Lung (tissue), 12 donors: ENCODE measurements around the gene EPB41L5. TPM values are rescaled to one million over a fixed set of nuclear protein-coding genes. Genes with fewer than 3 reads are reported as not detected.

Source experiments
- ATAC-seq: fragments of 200-7000 bp; cut with Tn5 transposase; one replicate; pipeline ENCODE4 v1.9.1; 2020; ENCODE audit warnings: moderate number of reproducible peaks; ENCODE audit not compliant: insufficient read depth, low FRiP score
- DNase-seq, 3 donors: peaks; one replicate each; pipeline ENCODE4 v3.0.0-alpha.2; 2013 to 2017
- H3K27ac ChIP-seq, 2 donors: one replicate each; pipeline ENCODE4 v1.5.1; 2013; ENCODE audit warnings: mild to moderate bottlenecking in 2 of 2, moderate library complexity in 2 of 2, control low read depth in 1 of 2, inconsistent platforms in 1 of 2, low read depth in 1 of 2, low read length in 1 of 2
- H3K27me3 ChIP-seq, 3 donors: one replicate each; pipeline ENCODE4 v1.5.1; 2013; ENCODE audit warnings: low read length in 2 of 3; ENCODE audit not compliant: control insufficient read depth in 3 of 3, insufficient read depth in 3 of 3
- H3K36me3 ChIP-seq, 4 donors: one replicate each; pipeline ENCODE4 v1.5.1; 2013; ENCODE audit warnings: low read length in 4 of 4, mild to moderate bottlenecking in 1 of 4, moderate library complexity in 1 of 4; ENCODE audit not compliant: control insufficient read depth in 4 of 4, insufficient read depth in 4 of 4
- H3K4me1 ChIP-seq, 5 donors: one replicate each; pipeline ENCODE4 v1.5.1; 2013; ENCODE audit warnings: low read length in 5 of 5, mild to moderate bottlenecking in 2 of 5, moderate library complexity in 1 of 5; ENCODE audit not compliant: control insufficient read depth in 5 of 5, insufficient read depth in 5 of 5
- H3K4me3 ChIP-seq: one replicate; pipeline ENCODE4 v1.5.1; 2013; ENCODE audit warnings: mild to moderate bottlenecking, control low read depth, moderate library complexity
- H3K9ac ChIP-seq, 2 donors: one replicate each; pipeline ENCODE4 v1.5.1; 2013; ENCODE audit warnings: low read length in 2 of 2, control low read depth in 1 of 2; ENCODE audit not compliant: insufficient read depth in 1 of 2
- H3K9me3 ChIP-seq, 4 donors: one replicate each; pipeline ENCODE4 v1.5.1; 2013; ENCODE audit warnings: low read length in 3 of 4, mild to moderate bottlenecking in 1 of 4, moderate library complexity in 1 of 4; ENCODE audit not compliant: control insufficient read depth in 4 of 4, insufficient read depth in 3 of 4
- CTCF ChIP-seq: IDR thresholded peaks from 2 replicates; pipeline ENCODE4 v1.5.1; 2012; ENCODE audit warnings: mild to moderate bottlenecking; ENCODE audit errors: control extremely low read depth, extremely low read depth
- WGBS, 2 donors: extraction: QIAGEN DNeasy Blood & Tissue Kit; methylation state at CpG; one replicate each; pipeline ENCODE4 v1.1.7; 2013; 5-methylcytosine and 5-hydroxymethylcytosine counted together
- polyA plus RNA-seq, 2 donors: library from polyadenylated mRNA; stranded (reverse); fragments of 200-250 nt; gene quantifications; one replicate each; pipeline ENCODE4 v1.2.1, GENCODE V29; 2013
- total RNA-seq, 2 donors: library from RNA; depleted of rRNA in 1 of 2; stranded (reverse); fragments of >200 nt in 1 of 2; gene quantifications; one replicate each; pipeline ENCODE4 v1.2.1, GENCODE V29; 2014 to 2021
- donor health status: control.
- donor health status: control.
- donor health status: Bipolar disorder and iron deficiency.
- donor health status: healthy.
- donor health status: DM: yes; HTN: yes; CAD: no.

Gene EPB41L5
- total and polyA plus RNA-seq, 4 donors, result 14.7 to 101 (median 31.3) TPM

DNA sequence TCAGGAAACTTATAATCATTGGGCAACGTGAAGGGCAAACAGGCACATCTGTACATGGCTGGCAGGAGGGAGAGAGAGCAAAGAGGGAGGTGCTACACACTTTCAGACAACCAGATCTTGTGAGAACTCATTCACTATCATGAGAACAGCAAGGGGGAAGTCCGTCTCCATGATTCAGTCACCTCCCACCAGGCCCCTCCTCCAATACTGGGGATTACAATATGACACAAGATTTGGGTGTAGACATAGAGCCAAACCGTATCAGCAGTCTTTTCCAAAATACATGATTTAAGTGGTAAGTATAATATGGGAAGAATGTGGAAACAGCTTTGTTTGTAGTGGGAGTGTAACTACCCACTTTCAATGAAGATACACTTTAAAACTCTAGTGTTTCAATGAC, 65.0 kb downstream of the EPB41L5 start:
- no peak for TF ChIP-seq CTCF
- Histone ChIP-seq H3K4me3 (no peak overlapping the region), H3K36me3 (peaks cover 0 to 10% (median 6%) of the 10 kb centered on the region in 4 donors), H3K9ac (no peak overlapping the region), H3K27ac (no peak overlapping the region), H3K27me3 (no peaks in the 10 kb centered on the region), H3K9me3 (no peaks in the 10 kb centered on the region), H3K4me1 (peaks cover 0 to 6% (median 0%) of the 10 kb centered on the region in 5 donors)
- WGBS, 2 donors, result 66 to 71% methylated on average over 3 of the region's 3 CpGs
- DNase-seq, result no peak
- no peak for ATAC-seq

DNA sequence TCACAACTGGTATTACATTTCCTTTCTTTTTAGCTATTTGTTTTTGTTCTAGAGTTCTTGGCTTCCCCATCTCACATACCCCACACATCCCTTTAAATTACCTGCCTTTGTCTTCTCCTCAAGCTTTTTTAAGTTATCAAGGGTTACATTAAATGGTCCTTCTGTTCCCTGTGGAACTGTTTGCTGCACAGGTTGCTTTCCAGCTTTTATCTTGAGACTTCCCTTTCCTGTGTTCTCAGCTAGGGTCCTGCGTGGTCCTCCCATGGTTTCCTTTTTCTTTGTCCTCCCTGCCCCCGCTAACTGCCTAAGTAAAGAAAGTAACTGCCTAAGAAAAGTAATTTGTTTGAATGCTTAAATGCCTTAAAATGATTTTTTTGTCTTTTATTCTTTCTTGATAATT, 66.8 kb downstream of the EPB41L5 start:
- H3K9me3 ChIP-seq, result no peaks in the 10 kb centered on the region
- ATAC-seq (no peak), DNase-seq (no peak)
- peaks cover 0 to 6% (median 0%) of the 10 kb centered on the region in 5 donors for H3K4me1 ChIP-seq
- H3K27ac ChIP-seq, result no peak overlapping the region
- WGBS, 2 donors, result 60 to 65% methylated on average over 2 of the region's 2 CpGs
- no peak overlapping the region for H3K9ac ChIP-seq
- TF ChIP-seq CTCF, result no peak
- peaks cover 0 to 11% (median 6%) of the 10 kb centered on the region in 4 donors for H3K36me3 ChIP-seq
- H3K4me3 ChIP-seq, result no peak overlapping the region
- H3K27me3 ChIP-seq, result no peaks in the 10 kb centered on the region

- ATAC-seq, result no peak
These were observed 78.6 kb downstream of the EPB41L5 start for GRCh38 chr2:120091436-120091835.

More at GRCh38 chr2:120091436-120091835, 78.6 kb downstream of the EPB41L5 start:
- H3K27me3 ChIP-seq, result no peaks in the 10 kb centered on the region
- no peaks in the 10 kb centered on the region for H3K9me3 ChIP-seq
- peaks cover 2 to 16% (median 8%) of the 10 kb centered on the region in 4 donors for H3K36me3 ChIP-seq
- no peak overlapping the region for H3K27ac ChIP-seq
- no peaks in the 10 kb centered on the region for H3K4me1 ChIP-seq
- H3K4me3 ChIP-seq, result no peak overlapping the region
- 94 to 96% methylated on average over 3 of the region's 3 CpGs for WGBS, 2 donors
- TF ChIP-seq CTCF, result no peak
- H3K9ac ChIP-seq, result no peak overlapping the region
- no peak for DNase-seq
